Activated gamma-delta T cell treated with anti-CD3 and anti-CD28 coated beads, Interleukin-2, amount 50 U/mL, for 16 hours (primary cell): ENCODE results near the gene KAT6B.

Experiments
- DNase-seq: peaks from one replicate; pipeline ENCODE4 v3.0.0-alpha.2; 2020; ENCODE audit warnings: low read depth

KAT6B gene

DNA sequence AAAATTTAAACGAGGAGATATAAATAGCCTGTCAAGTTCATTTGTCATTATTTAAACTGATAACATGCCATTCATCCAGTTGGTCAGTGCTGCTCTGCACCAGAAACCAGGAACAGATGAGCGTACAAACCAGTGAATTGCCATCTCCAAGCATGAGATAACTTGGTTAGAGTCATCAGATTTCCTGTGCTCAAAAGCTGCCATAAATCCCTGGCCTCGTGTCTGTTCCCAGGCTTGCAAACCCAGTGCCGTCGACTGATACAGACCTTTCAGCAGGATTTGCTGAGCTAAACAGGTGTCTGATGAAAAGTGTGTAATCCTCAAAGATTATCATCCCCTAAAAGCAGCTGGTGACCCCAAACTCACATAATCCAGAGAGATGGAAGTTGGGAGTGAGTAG, 189.0 kb downstream of the KAT6B start:
- DNase-seq: no peak

DNA sequence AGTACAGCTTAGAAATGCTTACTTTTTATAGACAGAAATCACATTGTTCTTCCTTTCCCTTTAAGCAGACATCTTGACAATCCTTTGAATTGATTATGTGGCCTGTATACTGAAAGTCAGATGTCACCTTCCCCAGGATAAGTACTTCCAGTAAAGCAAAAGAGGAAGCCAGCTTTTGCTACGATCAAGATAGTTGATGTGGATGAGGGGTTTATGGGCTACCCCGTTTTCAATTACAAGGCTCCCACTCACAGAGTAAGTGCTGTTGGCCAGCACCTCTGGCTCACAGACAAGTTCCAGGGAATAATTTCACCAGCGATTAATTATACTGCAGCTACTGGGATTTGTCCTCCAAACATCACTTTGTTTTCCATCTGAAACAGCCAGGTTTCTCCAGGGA, 189.9 kb downstream of the KAT6B start:
- DNase-seq: no peak

DNA sequence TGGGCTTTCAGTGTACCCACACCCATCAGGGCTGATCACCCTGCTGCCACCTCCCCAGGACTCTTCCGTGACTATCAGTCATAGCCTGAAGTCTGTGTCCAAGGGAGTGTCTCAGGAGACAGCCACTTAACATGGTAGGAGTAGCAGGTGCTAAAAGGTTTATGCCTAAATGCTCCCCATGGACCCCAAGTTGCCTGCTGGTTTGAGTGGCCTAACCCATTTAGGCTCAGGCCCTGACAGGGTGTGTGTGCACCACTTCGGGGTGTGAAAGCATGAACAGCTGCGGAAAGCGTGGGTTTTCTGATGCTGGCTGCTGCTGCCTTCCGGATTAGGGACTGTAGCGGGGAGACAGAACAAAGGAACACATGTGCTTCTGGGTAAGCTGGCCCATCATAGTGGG, 191.9 kb downstream of the KAT6B start:
- DNase-seq: no peak

DNA sequence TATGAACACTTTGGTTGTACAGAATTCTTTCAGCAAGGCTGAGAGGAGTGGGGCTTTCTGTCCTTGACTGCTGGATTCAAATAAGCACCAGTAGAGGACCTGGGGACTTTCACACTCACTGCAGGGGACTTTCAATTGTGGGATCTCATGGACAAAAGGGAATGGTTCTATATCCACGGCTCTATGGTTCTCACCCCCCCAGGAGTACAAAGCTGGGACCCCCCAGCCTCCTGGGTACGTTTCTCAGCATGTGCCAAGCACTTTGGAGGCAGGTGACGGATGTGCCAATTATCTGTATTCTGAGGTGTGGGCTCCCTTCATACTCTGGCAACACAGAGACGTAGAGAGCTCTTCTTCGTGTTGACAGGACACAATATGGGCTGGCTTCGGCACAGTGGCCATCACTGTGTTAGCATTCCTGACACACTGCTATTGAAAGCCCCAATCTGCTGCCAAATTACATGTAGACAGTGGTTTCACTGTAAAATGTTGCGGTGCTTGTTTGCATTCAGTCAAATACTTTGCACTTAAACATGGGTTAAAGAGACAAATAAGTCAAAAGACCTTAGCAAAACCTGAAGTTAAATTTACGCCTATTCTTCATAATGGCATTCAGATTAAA, 192.4 kb downstream of the KAT6B start:
- no peak for DNase-seq

DNA sequence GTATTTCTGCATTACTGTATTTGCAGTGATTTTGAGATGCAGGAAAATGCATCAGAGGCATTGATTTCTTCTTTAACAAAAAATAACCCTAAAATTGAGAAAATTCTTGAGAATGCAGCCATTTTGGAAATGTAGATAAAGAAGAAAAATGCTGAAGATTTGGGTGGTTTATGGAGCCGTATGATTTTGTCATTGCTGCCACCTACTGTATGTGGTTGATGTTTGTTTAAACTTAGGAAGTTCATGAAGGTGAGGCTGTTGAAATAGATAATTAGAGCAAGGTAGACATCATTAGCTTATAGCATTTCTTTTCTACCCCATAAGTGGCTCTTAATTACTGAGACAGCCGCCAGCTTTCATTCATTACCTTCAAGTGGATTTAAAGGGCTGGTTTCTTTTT, 193.0 kb downstream of the KAT6B start:
- DNase-seq: no peak

DNA sequence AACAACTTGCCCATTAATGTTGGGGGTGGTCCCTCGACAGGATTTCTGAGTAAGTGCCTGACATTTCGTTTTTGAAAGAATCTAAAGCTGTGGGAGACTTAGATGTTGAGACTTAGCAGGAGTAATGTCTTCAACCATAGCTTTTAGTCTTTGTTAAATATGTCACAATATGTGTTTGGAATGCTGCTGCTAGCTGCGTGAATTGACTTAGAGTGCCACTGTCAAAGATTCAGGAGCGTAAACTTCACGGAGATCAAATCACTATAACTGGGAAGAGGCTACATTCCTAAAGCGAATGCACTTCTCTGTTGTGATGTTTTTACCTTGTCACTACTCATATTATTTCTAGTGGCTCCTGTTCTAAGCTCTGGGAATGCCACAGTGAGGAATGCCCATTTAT, 193.8 kb downstream of the KAT6B start:
- no peak for DNase-seq

DNA sequence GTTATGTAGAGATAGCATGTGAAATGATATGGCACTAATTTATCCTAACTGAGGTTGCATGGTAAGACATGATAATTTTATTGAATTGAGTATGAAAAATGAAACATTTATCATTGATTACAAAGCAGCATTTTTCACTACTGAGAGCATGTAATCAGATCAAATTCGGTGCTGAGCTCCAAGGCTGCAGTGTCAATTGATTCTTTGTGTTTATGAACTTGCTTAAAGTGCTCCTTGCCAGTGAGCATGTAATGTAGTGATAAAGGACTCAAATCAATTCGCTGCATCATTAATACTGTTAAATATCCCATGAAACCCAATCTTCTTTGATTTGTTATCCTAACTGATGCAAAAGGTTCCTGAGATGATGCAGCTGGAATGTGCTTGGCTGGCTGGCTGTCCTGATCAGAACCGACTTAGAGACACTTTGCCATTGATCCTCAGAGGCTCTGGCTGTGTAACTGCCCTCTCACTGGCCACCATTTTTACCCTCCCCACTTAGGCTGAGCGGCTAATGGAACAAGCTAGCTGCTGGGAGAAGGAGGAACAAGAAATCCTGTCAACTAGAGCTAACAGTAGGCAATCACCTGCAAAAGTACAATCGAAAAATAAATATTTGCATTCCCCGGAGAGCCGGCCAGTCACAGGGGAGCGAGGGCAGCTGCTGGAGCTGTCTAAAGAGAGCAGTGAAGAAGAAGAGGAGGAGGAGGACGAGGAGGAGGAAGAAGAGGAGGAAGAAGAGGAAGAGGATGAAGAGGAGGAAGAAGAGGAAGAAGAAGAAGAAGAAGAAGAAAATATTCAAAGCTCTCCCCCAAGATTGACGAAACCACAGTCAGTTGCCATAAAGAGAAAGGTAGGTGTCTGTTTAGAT, 195.2 kb downstream of the KAT6B start:
- no peak for DNase-seq

DNA sequence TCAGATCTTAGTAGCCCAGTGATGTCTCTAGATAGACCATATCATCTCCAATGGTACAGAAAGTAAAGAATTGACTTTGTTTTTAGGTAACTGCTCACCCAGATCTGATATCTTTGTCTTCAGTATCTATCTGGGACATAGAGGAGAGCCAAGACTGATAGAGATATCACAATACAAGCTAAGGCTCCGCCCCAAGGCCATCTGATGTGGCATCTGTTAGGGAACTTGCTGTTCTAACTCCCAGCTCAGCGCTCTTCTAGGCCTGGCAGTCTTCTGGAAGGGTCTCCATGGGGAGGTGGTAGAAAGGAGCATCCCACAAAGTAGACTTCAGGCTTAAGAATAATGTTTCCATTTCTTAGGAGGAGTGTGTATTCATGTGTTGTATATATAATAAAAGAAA, 196.7 kb downstream of the KAT6B start:
- no peak for DNase-seq

DNA sequence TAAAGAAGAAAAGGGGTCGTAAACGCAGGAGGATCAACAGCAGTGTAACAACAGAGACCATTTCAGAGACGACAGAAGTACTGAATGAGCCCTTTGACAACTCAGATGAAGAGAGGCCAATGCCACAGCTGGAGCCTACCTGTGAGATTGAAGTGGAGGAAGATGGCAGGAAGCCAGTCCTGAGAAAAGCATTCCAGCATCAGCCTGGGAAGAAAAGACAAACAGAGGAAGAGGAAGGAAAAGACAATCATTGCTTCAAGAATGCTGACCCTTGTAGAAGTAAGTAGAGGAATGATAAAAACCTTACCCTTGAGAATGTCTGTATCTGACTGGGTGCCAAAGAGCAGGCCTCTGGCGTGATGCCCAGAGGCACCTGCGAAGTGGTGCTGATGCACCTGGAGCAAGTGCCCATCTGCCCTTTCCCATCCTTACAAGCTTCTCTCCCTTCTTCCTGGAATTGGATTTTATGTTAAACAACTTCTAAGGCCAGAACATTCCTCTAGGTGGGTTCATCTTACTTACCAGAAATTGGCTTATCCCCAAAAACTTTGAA, 198.6 kb downstream of the KAT6B start:
- DNase-seq: no peak

DNA sequence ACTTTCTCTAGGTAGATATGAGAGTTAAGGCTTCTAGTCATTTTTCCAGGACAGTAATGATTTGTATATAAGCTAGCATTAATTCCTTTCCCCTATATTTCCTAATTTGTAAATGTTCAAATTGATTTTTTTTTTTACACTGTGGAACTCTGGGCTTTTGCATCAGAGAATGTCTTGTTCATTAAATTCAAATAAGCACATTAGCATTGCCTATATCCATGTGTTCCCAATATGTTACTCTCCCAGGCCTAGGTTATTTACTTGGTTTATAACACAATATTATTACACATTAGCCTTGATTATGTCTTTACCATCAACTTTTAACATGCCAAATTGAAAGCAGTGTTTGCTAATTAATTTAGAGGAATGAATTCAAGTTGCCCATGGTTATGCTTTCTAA, 201.6 kb downstream of the KAT6B start:
- DNase-seq: no peak

DNA sequence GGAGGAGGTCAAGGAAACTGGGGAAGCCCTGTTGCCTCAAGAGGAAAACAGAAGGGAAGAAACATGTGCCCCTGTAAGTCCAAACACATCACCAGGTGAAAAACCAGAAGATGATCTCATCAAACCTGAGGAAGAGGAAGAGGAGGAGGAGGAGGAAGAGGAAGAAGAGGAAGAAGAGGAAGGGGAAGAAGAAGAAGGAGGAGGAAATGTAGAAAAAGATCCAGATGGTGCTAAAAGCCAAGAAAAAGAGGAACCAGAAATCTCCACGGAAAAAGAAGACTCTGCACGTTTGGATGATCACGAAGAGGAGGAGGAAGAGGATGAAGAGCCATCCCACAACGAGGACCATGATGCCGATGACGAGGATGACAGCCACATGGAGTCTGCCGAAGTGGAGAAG, 202.3 kb downstream of the KAT6B start:
- no peak for DNase-seq

DNA sequence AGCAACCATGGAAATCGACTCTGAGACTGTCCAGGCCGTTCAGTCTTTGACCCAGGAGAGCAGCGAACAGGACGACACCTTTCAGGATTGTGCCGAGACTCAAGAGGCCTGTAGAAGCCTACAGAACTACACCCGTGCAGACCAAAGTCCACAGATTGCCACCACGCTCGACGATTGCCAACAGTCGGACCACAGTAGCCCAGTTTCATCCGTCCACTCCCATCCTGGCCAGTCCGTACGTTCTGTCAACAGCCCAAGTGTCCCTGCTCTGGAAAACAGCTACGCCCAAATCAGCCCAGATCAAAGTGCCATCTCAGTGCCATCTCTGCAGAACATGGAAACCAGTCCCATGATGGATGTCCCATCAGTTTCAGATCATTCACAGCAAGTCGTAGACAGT, 203.0 kb downstream of the KAT6B start:
- DNase-seq: no peak

DNA sequence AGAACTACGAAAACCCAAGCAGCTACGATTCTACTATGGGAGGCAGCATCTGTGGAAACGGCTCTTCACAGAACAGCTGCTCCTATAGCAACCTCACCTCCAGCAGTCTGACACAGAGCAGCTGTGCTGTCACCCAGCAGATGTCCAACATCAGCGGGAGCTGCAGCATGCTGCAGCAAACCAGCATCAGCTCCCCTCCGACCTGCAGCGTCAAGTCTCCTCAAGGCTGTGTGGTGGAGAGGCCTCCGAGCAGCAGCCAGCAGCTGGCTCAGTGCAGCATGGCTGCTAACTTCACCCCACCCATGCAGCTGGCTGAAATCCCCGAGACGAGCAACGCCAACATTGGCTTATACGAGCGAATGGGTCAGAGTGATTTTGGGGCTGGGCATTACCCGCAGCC, 203.5 kb downstream of the KAT6B start:
- no peak for DNase-seq

DNA sequence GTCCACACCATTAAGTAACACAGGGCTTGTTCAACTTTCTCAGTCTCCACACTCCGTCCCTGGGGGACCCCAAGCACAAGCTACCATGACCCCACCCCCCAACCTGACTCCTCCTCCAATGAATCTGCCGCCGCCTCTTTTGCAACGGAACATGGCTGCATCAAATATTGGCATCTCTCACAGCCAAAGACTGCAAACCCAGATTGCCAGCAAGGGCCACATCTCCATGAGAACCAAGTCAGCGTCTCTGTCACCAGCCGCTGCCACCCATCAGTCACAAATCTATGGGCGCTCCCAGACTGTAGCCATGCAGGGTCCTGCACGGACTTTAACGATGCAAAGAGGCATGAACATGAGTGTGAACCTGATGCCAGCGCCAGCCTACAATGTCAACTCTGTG, 204.0 kb downstream of the KAT6B start:
- DNase-seq: no peak

DNA sequence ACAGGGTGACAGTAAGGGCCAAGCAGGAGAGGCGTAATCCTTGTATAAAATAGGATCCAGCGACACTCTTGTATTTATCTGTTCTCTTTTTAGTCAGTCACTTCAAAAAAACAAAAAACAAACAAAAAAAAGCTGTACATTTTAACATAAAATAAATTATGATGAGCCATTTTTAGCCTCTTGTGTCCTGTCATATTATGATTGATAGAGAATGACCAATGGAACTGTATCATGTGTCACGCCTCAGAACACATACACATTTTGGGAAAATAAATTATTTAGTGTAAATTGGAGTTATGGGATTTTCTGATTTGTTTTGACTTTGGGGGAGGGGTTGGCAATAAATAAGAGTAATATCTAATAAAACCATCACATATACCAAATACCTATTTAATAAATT, 205.7 kb downstream of the KAT6B start:
- no peak for DNase-seq

DNA sequence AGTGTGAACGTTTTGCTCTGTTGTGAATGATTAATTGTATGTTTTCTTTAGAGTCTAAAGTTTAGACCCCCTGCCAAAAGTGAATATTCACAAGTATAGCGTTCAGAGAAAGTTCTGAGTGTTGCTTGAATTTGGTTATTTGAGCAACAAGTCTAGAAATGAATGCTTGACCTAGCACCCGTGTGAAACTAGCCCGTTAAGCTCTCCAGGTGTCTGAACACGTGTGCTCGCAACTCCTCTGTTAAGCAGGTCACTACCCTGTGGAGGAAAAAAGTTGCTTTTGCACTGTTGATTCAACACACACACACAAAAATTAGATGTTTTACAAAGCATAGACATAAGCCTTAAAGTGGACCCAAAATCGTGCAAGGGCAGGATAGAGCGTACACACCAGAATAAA, 206.4 kb downstream of the KAT6B start:
- DNase-seq: no peak

DNA sequence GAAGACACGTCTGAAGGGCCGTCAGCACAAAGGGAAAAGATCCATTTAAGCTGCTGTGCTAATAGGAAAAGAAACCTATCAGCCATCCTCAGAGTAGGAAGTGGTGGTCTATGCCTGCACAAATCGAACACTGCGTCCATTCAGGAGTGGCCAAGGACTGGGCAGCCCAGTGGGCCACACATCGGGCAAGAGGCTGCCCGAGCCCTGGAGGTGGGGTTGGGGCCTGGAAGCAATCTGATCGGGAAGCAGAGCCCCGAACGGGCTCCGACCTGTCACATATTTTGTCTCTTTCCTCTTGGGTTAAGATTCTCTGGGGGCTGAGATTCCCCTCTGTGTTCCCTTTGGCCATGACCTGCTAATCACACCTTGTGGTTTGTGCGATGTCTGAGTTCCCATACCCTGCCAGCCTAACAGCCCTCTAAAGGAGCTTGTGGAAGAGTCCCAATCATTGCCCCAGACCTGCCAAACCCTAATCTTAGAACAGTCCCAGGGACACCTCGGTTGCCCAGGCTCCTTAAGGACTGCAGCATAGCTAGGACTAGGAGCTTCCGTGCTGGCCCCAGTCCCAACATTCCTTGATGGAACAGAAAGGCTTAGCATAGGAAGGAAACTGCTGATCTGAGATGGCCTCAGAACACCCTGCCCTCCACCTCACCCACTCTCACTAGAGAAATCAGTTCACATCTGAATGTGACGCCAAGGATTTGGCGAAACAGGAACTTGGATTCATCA, 207.2 kb downstream of the KAT6B start:
- DNase-seq: no peak

DNA sequence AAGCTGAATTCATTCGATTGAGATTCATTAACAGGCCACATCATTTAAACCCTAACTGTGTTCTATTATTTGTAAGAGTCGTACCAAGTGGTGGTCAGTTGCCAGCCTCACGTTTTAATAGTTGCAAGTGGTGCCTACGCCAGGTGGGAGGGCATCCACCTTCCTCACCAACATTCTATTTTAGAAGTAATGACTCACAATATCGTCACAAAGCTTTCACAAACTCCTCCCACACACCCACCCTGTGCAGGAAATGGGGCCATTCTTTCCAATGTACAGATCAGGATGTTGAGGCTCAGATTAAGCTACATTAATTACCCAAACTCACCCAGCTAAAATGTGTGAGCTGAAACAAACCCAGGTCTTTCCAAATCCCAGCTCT, 207.7 kb downstream of the KAT6B start:
- no peak for DNase-seq

DNA sequence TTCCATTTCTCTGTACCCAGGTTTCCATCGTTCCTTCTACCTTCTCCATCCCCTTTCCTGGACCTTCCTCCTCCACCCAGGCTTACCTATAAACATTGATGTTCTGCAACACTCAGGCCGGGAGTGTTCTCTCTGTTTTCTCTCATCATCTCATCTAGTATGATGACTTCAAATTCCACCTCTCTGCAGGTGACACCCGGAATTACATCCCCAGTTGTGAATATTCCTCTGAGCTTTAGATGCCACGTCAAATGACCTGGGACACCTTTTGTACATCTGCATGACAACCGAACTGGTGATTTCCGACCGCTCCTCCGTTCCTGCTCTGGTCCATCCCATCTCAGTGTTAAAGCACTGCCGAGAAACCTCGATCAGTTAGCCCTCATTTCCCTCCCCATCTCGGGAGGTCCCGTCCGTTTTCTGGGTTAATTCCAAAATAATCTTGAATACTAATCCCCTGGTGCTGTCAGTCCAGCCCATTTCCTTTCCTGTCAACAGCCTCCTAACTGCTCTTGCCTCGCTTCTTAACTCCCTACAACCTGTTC, 208.4 kb downstream of the KAT6B start:
- DNase-seq: no peak

DNA sequence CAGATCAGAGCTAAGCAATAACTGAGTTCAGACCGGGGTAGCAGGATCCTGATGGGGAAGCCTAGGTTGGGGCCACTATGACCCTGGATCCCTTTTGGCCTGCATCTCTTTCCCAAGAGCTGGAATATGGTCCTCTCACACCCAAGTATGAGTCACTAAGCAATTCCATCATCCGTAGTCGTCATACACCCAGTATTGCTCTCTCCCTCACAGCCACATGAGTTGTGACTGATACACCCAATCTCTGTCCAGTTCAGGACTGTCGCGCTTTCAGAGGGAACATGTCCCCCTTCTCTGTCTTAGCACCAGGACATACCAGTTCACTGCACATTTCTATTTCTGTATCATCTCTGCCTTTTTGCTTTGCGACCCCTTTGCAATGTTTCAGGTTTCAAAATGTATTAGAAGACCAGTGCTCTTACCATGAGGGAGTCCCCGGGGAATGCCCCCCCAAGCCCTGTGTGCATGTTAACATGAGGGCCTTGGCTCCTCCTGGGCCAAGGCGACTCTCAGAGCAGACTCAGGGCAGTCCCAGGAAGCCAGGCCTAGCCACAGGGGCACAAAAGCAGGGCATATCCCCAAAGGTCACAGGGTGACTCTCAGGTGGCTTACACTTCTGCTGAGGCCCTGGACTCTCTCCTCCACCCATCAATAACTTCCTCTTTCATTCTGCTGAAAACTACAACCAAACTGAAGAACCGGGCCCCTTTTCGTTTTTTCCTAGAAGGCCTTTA, 209.7 kb downstream of the KAT6B start:
- no peak for DNase-seq

DNA sequence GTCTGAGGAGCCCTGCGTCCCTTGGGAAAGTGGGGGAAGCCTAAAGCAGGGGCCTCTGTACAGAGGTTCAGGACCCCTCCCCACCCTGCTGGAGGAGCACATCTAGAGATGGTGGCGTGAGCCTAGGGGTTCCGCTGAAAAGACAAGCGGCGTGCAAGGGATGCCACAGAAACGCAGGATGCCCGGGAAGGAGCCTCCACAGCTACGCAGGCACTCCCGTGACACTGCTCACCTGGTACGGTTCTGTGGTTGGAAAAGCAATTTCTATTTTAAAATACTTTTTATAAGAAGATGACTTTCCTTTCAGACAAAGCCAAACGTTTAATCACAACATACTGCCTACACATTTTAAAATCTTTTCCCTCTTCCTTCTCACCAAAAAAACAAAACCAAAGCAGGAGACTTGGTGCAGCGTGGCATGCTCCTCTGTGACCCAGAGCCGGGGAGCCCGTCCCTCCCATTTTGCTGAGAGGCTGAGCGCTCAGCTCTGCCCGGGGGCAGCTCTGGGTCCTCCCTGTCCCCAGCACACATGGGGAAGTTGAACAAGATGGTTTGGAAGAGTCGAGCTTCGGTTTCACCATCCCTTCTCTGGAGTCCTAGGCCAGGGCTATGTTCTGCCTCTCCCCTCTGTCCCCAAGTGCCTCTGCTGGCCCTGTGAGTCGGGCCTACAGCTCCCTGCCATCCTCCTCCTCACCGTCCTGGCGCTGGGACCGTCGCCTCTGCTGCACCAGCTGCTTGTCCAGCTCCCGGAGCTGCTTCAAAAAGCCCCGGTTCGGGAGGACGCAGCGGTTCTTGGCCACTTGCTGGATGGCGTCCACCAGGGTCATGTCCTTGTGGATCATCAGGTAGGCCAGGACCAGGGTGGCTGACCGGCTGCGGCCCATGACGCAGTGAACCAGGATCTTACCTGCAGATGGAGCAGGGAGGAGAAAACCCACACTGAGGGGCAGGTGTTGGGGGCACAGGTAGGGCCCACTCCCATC, 211.1 kb downstream of the KAT6B start:
- DNase-seq: no peak
